GM06990 (cell line): ENCODE data around the gene TARBP2.

Source experiments
- DNase-seq: peaks from one replicate; pipeline ENCODE4 v3.0.0-alpha.2; 2011; ENCODE audit not compliant: insufficient read length; ENCODE audit errors: extremely low read depth
- H3K27me3 ChIP-seq: replicated peaks from 2 replicates; pipeline ENCODE4 v1.6.0; 2011; ENCODE audit warnings: low read length; ENCODE audit not compliant: control insufficient read depth, insufficient read depth
- H3K36me3 ChIP-seq: 2 replicates; pipeline ENCODE4 v1.5.1; 2011; ENCODE audit warnings: low read length; ENCODE audit not compliant: control insufficient read depth, insufficient read depth
- H3K4me3 ChIP-seq: replicated peaks from 2 replicates; pipeline ENCODE4 v1.5.1; 2011; ENCODE audit warnings: low read depth, mild to moderate bottlenecking, control low read depth, low read length
- TF ChIP-seq, protein P1 (sequence below): IDR thresholded peaks from 2 replicates; pipeline ENCODE4 v1.5.1; 2011; ENCODE audit warnings: low read length, control low read depth, mild to moderate bottlenecking, inconsistent platforms; ENCODE audit not compliant: insufficient read depth, poor library complexity, severe bottlenecking

The TARBP2 gene

DNA sequence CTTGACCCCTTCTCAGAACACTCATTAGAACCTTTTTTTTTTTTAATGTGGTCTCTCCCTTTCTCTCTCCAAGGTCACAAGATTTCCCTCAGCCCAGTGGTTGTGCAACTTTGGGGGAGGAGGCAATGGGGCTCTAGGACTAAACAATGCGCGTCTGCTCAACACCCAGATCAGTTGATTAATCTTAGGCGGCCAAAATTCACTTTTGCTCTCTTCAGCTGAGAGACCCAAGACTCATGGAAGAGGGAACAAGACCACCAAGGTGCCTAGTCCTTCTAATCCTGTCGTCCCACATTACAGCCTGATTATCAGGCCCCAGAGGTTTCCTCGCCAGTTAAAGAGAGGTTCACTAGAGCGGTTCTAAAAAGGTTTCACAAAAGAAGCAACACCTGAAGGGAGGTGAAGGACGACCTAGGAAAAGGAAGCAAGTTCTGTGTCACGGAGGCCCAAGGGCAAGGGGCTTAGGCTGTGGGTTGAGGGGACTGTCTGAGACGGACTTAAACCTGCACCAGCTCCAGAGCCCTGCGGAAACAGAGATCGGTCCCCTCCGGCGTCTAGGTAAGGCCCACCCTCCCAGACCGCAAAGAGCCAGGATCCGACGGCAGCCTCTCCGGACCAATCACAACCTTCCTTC, 824 bp upstream of the TARBP2 start:
- TF ChIP-seq, protein P1, sequence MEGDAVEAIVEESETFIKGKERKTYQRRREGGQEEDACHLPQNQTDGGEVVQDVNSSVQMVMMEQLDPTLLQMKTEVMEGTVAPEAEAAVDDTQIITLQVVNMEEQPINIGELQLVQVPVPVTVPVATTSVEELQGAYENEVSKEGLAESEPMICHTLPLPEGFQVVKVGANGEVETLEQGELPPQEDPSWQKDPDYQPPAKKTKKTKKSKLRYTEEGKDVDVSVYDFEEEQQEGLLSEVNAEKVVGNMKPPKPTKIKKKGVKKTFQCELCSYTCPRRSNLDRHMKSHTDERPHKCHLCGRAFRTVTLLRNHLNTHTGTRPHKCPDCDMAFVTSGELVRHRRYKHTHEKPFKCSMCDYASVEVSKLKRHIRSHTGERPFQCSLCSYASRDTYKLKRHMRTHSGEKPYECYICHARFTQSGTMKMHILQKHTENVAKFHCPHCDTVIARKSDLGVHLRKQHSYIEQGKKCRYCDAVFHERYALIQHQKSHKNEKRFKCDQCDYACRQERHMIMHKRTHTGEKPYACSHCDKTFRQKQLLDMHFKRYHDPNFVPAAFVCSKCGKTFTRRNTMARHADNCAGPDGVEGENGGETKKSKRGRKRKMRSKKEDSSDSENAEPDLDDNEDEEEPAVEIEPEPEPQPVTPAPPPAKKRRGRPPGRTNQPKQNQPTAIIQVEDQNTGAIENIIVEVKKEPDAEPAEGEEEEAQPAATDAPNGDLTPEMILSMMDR: no peak

DNA sequence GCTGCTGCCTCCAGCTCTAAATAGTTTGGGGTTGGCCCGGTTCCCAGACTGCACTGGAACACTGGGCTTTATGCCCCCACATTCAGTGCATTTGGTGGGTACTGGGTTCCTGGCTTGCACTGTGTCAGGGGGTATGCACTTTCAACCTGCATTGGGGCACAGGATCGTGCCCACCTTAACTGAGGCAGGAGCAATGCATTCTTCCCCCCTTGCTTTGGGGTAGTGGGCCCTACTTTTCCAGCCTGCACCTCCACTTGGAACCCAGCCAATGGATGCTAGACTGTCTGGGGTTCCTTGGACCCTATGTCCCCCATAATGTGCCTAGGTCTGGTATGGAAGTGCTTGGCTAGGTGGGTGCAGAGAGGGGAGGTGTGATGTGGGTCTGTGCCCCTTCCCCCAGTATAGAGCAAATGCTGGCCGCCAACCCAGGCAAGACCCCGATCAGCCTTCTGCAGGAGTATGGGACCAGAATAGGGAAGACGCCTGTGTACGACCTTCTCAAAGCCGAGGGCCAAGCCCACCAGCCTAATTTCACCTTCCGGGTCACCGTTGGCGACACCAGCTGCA, 615 bp downstream of the TARBP2 start:
- Histone ChIP-seq H3K27me3 (no peaks in the 10 kb centered on the region), H3K36me3 (peaks cover 14% of the 10 kb centered on the region), H3K4me3 (peak overlapping the region; percentile 85)
- DNase-seq: no peak
- TF ChIP-seq, protein P1: no peak

More for the DNA sequence above, 824 bp upstream of the TARBP2 start:
- Histone ChIP-seq H3K36me3 (peaks cover 5% of the 10 kb centered on the region), H3K4me3 (peak overlapping the region; percentile 85), H3K27me3 (no peaks in the 10 kb centered on the region)
- DNase-seq: no peak

DNA sequence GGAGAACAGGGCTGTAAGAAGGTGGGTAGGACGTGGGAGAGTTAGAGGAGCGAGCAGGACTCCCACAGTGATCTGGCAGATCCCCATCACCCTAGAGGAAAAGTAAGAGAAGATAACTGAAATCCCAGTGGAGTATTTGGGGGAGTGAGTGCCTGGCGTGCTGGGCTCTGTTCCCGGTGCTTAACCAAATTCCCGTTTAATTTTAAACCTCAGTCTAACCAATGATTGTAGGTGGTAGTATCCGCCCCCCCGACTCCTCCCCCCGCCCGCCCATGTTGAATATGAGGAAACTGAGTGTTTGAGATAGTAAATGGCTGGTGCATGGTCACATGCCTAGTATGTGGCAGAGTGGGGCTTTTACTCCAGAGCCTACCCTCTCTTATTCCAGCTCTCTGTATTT, 1.2 kb downstream of the TARBP2 start:
- H3K4me3 ChIP-seq: peak overlapping the region; percentile 85
- TF ChIP-seq, protein P1: no peak
- DNase-seq: no peak
- H3K27me3 ChIP-seq: no peaks in the 10 kb centered on the region
- peaks cover 19% of the 10 kb centered on the region for H3K36me3 ChIP-seq

DNA sequence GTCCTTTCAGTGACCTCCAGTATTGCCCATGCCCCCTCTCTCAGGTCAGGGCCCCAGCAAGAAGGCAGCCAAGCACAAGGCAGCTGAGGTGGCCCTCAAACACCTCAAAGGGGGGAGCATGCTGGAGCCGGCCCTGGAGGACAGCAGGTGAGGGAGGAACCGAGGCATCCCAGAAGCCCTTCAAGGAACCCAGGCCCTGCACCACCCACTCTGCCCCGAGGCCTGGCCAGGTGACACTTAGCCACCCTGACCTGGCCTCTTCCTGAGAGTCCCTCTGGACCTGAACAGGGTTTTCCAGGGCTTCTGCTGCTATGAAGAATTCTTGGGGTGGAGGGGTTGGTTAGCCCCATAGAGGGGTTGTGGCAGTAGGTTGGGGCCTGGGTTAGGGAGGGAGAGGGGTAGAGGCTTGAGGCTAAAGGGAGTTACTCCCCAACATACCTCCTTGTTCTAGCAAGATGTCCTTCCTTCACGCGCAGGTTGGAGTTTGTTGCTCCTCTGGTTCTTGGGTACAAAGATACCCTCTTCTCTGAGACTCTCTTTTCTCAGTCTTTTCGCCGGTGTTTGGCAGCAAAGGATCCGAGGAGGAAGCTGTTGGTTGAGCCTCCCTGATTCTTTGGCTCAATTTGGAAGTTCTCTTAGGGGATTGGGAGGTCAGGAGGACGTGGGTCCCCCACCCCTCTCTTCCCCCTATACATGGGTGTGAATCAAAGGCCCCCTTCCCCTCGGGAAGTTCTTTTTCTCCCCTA, 2.1 kb downstream of the TARBP2 start:
- no peak for DNase-seq
- TF ChIP-seq, protein P1: no peak
- Histone ChIP-seq H3K27me3 (no peaks in the 10 kb centered on the region), H3K36me3 (peaks cover 20% of the 10 kb centered on the region), H3K4me3 (no peak overlapping the region)

DNA sequence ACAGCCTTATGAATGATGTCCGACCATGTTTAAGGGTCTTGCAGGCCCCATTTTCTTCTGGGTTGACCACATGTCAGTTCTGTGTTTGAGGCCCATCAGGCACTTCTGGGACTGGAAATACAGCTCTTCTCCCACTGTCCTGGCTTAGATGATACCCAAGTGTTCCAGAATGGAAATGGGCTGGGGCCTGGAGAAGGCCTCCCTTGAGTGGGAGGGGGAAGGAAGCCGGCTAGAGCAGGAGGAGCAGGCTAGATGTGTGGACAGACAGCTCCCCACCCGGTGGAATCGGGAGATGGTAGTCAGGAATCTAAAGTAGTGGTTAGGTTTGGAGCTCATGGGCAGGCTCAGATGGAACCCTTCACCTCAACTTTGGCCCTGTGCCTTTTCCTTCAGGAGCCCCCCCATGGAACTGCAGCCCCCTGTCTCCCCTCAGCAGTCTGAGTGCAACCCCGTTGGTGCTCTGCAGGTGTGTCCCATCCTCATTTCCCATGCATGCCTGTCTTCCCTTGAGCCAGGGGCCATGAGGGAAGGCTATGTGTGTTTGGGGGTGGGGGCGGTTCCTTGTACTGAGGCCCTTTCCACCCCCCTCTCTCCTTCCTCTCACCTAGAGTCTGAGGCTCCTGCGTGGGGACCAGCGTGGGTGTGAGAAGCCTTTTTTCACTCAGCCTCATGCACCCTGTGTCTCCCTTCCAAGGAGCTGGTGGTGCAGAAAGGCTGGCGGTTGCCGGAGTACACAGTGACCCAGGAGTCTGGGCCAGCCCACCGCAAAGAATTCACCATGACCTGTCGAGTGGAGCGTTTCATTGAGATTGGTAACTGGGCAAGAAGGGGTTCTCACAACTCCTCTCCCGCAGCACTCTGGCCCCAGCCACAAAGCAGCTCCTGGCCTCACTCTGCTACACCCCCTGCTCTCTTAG, 3.2 kb downstream of the TARBP2 start:
- Histone ChIP-seq H3K27me3 (no peaks in the 10 kb centered on the region), H3K36me3 (peaks cover 20% of the 10 kb centered on the region), H3K4me3 (no peak overlapping the region)
- no peak for DNase-seq
- TF ChIP-seq, protein P1: no peak
